Suprapubic skin (tissue), 4 donors: ENCODE results near the gene TMEM139. TPM values are rescaled to one million over a fixed set of nuclear protein-coding genes. Genes with fewer than 3 reads are reported as not detected.
"Not testable (repeated sequence)": the region's sequence is repeated elsewhere in the genome, so short reads cannot be mapped to it uniquely, and the experiment has no call there.

Experiments used
- DNase-seq, 2 donors: peaks; one replicate each; pipeline ENCODE4 v3.0.0-alpha.2; 2019; ENCODE audit warnings: low spot score in 2 of 2
- H3K27ac ChIP-seq: fragments of 200-600 bp; sonication (generic); one replicate; pipeline ENCODE4 v1.5.1; 2019
- H3K27me3 ChIP-seq: fragments of 200-600 bp; sonication (generic); one replicate; pipeline ENCODE4 v1.5.1; 2019
- H3K36me3 ChIP-seq: fragments of 200-600 bp; sonication (generic); one replicate; pipeline ENCODE4 v1.5.1; 2019
- H3K4me1 ChIP-seq: fragments of 200-600 bp; sonication (generic); one replicate; pipeline ENCODE4 v1.5.1; 2019
- H3K4me3 ChIP-seq: fragments of 200-600 bp; sonication (generic); one replicate; pipeline ENCODE4 v1.5.1; 2019; ENCODE audit warnings: mild to moderate bottlenecking
- H3K9me3 ChIP-seq: fragments of 200-600 bp; sonication (generic); one replicate; pipeline ENCODE4 v1.5.1; 2019
- CTCF ChIP-seq, 2 donors: fragments of 200-600 bp in 1 of 2; fragments of 450-650 bp in 1 of 2; sonication (generic) in 1 of 2; IDR thresholded peaks; one replicate each; pipeline ENCODE4 v1.5.1; 2016 to 2019; ENCODE audit warnings: antibody characterized with exemption in 2 of 2, mild to moderate bottlenecking in 1 of 2, moderate library complexity in 1 of 2
- EP300 ChIP-seq: sonication (generic); formaldehyde crosslinking; IDR thresholded peaks from one replicate; pipeline ENCODE4 v1.6.1; 2017; ENCODE audit warnings: antibody characterized with exemption
- POLR2A ChIP-seq, 2 donors: fragments of 450-650 bp; IDR thresholded peaks; one replicate each; pipeline ENCODE4 v1.6.1; 2017; ENCODE audit warnings: antibody characterized with exemption in 2 of 2, mild to moderate bottlenecking in 2 of 2, moderate library complexity in 2 of 2
- POLR2AphosphoS5 ChIP-seq, 3 donors: sonication (generic); formaldehyde crosslinking; IDR thresholded peaks; one replicate each; pipeline ENCODE4 v1.6.1; 2017; ENCODE audit warnings: antibody characterized with exemption in 3 of 3
- WGBS: methylation state at CpG from one replicate; pipeline ENCODE4 v1.1.5; 2018; 5-methylcytosine and 5-hydroxymethylcytosine counted together
- total RNA-seq, 4 donors: library from RNA; depleted of rRNA; stranded (reverse); fragments of >200 nt; gene quantifications; one replicate each; pipeline ENCODE4 v1.1.0, GENCODE V29; 2016

TMEM139 gene
- total RNA-seq, 4 donors from 2014 or later: 3.3 to 11.0 (median 8.1) TPM

GRCh38 chr7:143258831-143259230 is 25.9 kb upstream of the TMEM139 start:
- 28% methylated on average over 2 of the region's 2 CpGs for WGBS
- Histone ChIP-seq H3K4me3 (no peak overlapping the region), H3K27ac (no peak overlapping the region), H3K36me3 (no peaks in the 10 kb centered on the region), H3K9me3 (no peaks in the 10 kb centered on the region), H3K27me3 (no peaks in the 10 kb centered on the region), H3K4me1 (peaks cover 8% of the 10 kb centered on the region)
- TF ChIP-seq POLR2A (IDR thresholded peaks at IDR 0.05) (no peak), CTCF (IDR thresholded peaks at IDR 0.05) (no peak), POLR2AphosphoS5 (IDR thresholded peaks at IDR 0.05) (no peak), EP300 (no peak)
- DNase-seq: no peak

GRCh38 chr7:143259765-143260164 is 25.0 kb upstream of the TMEM139 start:
- 75% methylated on average over 2 of the region's 2 CpGs for WGBS
- H3K27ac ChIP-seq: no peak overlapping the region
- TF ChIP-seq EP300 (no peak), POLR2A (IDR thresholded peaks at IDR 0.05) (no peak), POLR2AphosphoS5 (IDR thresholded peaks at IDR 0.05) (no peak), CTCF (IDR thresholded peaks at IDR 0.05) (no peak)
- no peaks in the 10 kb centered on the region for H3K36me3 ChIP-seq
- peaks cover 17% of the 10 kb centered on the region for H3K4me1 ChIP-seq
- no peak for DNase-seq
- H3K9me3 ChIP-seq: no peaks in the 10 kb centered on the region
- no peaks in the 10 kb centered on the region for H3K27me3 ChIP-seq
- H3K4me3 ChIP-seq: no peak overlapping the region

GRCh38 chr7:143261901-143262300 is 22.9 kb upstream of the TMEM139 start:
- no peak for DNase-seq
- Histone ChIP-seq H3K9me3 (no peaks in the 10 kb centered on the region), H3K4me3 (no peak overlapping the region), H3K36me3 (peaks cover 2% of the 10 kb centered on the region), H3K27me3 (no peaks in the 10 kb centered on the region), H3K27ac (no peak overlapping the region), H3K4me1 (peaks cover 22% of the 10 kb centered on the region)
- 96% methylated on average over 1 of the region's 1 CpG for WGBS
- no peak for TF ChIP-seq POLR2A (IDR thresholded peaks at IDR 0.05)
- no peak for TF ChIP-seq EP300
- TF ChIP-seq POLR2AphosphoS5 (IDR thresholded peaks at IDR 0.05): no peak
- TF ChIP-seq CTCF (IDR thresholded peaks at IDR 0.05): no peak

GRCh38 chr7:143263266-143264195 is 21.2 kb upstream of the TMEM139 start, which contains the start of gene GSTK1:
TSS of gene GSTK1 (plus strand) at chr7:143263441. CDS start at chr7:143263514, 73 bp downstream.
- Histone ChIP-seq H3K36me3 (peaks cover 18% of the 10 kb centered on the region), H3K4me1 (peaks cover 22% of the 10 kb centered on the region), H3K4me3 (peak within 1 kb of the TSS; percentile 88), H3K27me3 (no peaks in the 10 kb centered on the region), H3K9me3 (no peaks in the 10 kb centered on the region), H3K27ac (peak within 1 kb of the TSS; percentile 87)
- peak; percentile 89 to 93 for DNase-seq
- TF ChIP-seq POLR2A (IDR thresholded peaks at IDR 0.05): peak; percentile 44 to 49
- TF ChIP-seq CTCF (IDR thresholded peaks at IDR 0.05): no peak
- TF ChIP-seq POLR2AphosphoS5 (IDR thresholded peaks at IDR 0.05): peak in 1 of 3 donors; percentile 55
- WGBS: 1% methylated on average over 33 of the region's 48 CpGs

- Histone ChIP-seq H3K27ac (peak overlapping the region; percentile 87), H3K36me3 (peaks cover 24% of the 10 kb centered on the region), H3K4me1 (peaks cover 22% of the 10 kb centered on the region), H3K4me3 (peak overlapping the region; percentile 88)
- not testable (repeated sequence) for H3K27me3 ChIP-seq, DNase-seq, H3K9me3 ChIP-seq
- WGBS: 54% methylated on average over 15 of the region's 15 CpGs
Observed at GRCh38 chr7:143264196-143264568, 20.6 kb upstream of the TMEM139 start.
